CD14-positive monocyte (primary cell): ENCODE results near the gene RASD1. TPM values are rescaled to one million over a fixed set of nuclear protein-coding genes. Genes with fewer than 3 reads are reported as not detected.

ENCODE experiments used
- DNase-seq, 3 donors: peaks; one replicate each; pipeline ENCODE4 v3.0.0-alpha.2; 2011 to 2022
- H2AFZ ChIP-seq: 2 replicates; pipeline ENCODE4 v1.6.0; 2012; ENCODE audit warnings: mild to moderate bottlenecking, low read depth, low read length, inconsistent platforms; ENCODE audit not compliant: insufficient read depth, poor library complexity, severe bottlenecking
- H3K27ac ChIP-seq, 2 donors: 1 replicate in 1 of 2; 2 replicates in 1 of 2; pipeline ENCODE4 v1.5.1; 2012 to 2013; ENCODE audit warnings: low read length in 2 of 2, control low read depth in 1 of 2, inconsistent platforms in 1 of 2, low read depth in 1 of 2, mild to moderate bottlenecking in 1 of 2
- H3K27me3 ChIP-seq, 2 donors: one replicate each; pipeline versions ENCODE4 v1.6.0 to v1.6.1; 2011 to 2013; ENCODE audit warnings: low read length in 2 of 2; ENCODE audit not compliant: control insufficient read depth in 2 of 2, insufficient read depth in 2 of 2
- H3K36me3 ChIP-seq, 2 donors: replicated peaks in 1 of 2; 1 replicate in 1 of 2; 2 replicates in 1 of 2; pipeline versions ENCODE4 v1.5.1 to v1.6.1; 2012 to 2013; ENCODE audit warnings: low read length in 2 of 2, control low read depth in 1 of 2, inconsistent platforms in 1 of 2, mild to moderate bottlenecking in 1 of 2; ENCODE audit not compliant: insufficient read depth in 2 of 2, control insufficient read depth in 1 of 2
- H3K4me1 ChIP-seq, 2 donors: 1 replicate in 1 of 2; 2 replicates in 1 of 2; pipeline versions ENCODE4 v1.5.1 to v1.6.1; 2012 to 2013; ENCODE audit warnings: low read length in 2 of 2, control low read depth in 1 of 2, inconsistent platforms in 1 of 2, mild to moderate bottlenecking in 1 of 2, moderate library complexity in 1 of 2; ENCODE audit not compliant: insufficient read depth in 2 of 2, control insufficient read depth in 1 of 2
- H3K4me2 ChIP-seq: replicated peaks from 2 replicates; pipeline ENCODE3; 2012; ENCODE audit warnings: low read length, moderate library complexity, mild to moderate bottlenecking; ENCODE audit not compliant: poor library complexity, severe bottlenecking; ENCODE audit errors: extremely low read depth
- H3K4me3 ChIP-seq, 3 experiments: fragments of 200-600 bp in 1 of 3; sonication (generic) in 1 of 3; replicated peaks in 1 of 3; 1 replicate in 2 of 3; 2 replicates in 1 of 3; pipeline ENCODE4 v1.5.1; 2011 to 2013; ENCODE audit warnings: low read length in 3 of 3, mild to moderate bottlenecking in 3 of 3, control low read depth in 2 of 3, low read depth in 2 of 3, inconsistent platforms in 1 of 3, moderate library complexity in 1 of 3
- H3K79me2 ChIP-seq: 2 replicates; pipeline ENCODE4 v1.6.0; 2012; ENCODE audit warnings: mild to moderate bottlenecking, control low read depth, inconsistent platforms, low read length, moderate library complexity; ENCODE audit not compliant: insufficient read depth
- H3K9ac ChIP-seq: 2 replicates; pipeline ENCODE4 v1.6.0; 2017; ENCODE audit warnings: low read length, mild to moderate bottlenecking; ENCODE audit not compliant: insufficient read depth, poor library complexity, severe bottlenecking
- H3K9me3 ChIP-seq, 2 donors: replicated peaks in 1 of 2; 1 replicate in 1 of 2; 2 replicates in 1 of 2; pipeline versions ENCODE4 v1.5.1 to v1.6.1; 2012 to 2013; ENCODE audit warnings: low read length in 2 of 2, control low read depth in 1 of 2; ENCODE audit not compliant: control insufficient read depth in 1 of 2, insufficient read depth in 1 of 2
- H4K20me1 ChIP-seq: 2 replicates; pipeline ENCODE4 v1.6.0; 2012; ENCODE audit warnings: mild to moderate bottlenecking, low read length, control low read depth, moderate library complexity; ENCODE audit not compliant: insufficient read depth
- H3K27ac Mint-ChIP-seq, 7 donors: one replicate each; pipeline ENCODE4 v1.8.0; 2020; ENCODE audit warnings: mild to moderate bottlenecking in 7 of 7, mixed read lengths in 7 of 7, moderate library complexity in 6 of 7, inconsistent platforms in 2 of 7
- H3K27me3 Mint-ChIP-seq, 3 donors: one replicate each; pipeline ENCODE4 v1.8.0; 2021 to 2022; ENCODE audit warnings: low read depth in 3 of 3, mild to moderate bottlenecking in 3 of 3, mixed read lengths in 3 of 3, moderate library complexity in 3 of 3, inconsistent platforms in 1 of 3
- H3K36me3 Mint-ChIP-seq, 2 donors: one replicate each; pipeline ENCODE4 v1.8.0; 2020; ENCODE audit warnings: mixed read lengths in 2 of 2, inconsistent platforms in 1 of 2, mild to moderate bottlenecking in 1 of 2
- H3K4me1 Mint-ChIP-seq: one replicate; pipeline ENCODE4 v1.8.0; 2020; ENCODE audit warnings: mild to moderate bottlenecking, mixed read lengths
- H3K4me3 Mint-ChIP-seq, 2 donors: one replicate each; pipeline ENCODE4 v1.8.0; 2020; ENCODE audit warnings: mild to moderate bottlenecking in 2 of 2, mixed read lengths in 2 of 2, moderate library complexity in 1 of 2
- H3K9me3 Mint-ChIP-seq, 7 donors: one replicate each; pipeline ENCODE4 v1.8.0; 2020 to 2022; ENCODE audit warnings: mixed read lengths in 7 of 7, mild to moderate bottlenecking in 6 of 7, moderate library complexity in 6 of 7, inconsistent platforms in 2 of 7
- CTCF ChIP-seq: fragments of 200-600 bp; IDR thresholded peaks from one replicate; pipeline ENCODE4 v1.8.0; 2022; ENCODE audit warnings: antibody characterized with exemption, mild to moderate bottlenecking
- WGBS: methylation state at CpG from one replicate; pipeline ENCODE4 v1.1.5; 2013; ENCODE audit warnings: missing lambda C conversion rate; ENCODE audit not compliant: insufficient coverage; 5-methylcytosine and 5-hydroxymethylcytosine counted together
- intact Hi-C, 2 donors: fragments of 100-400 bp; cut with micrococcal nuclease; formaldehyde crosslinking; loops; one replicate each; pipeline versions ENCODE4 v1.15.0 to v1.15.1; 2023
- polyA plus RNA-seq, 3 donors: library from polyadenylated mRNA; depleted of rRNA in 1 of 3; unstranded in 2 of 3; stranded (reverse) in 1 of 3; fragments of 300-500 nt in 2 of 3; fragments of >200 nt in 1 of 3; fragmentation: Illumina TruSeq in 2 of 3; gene quantifications; 1 replicate in 2 of 3; 2 replicates in 1 of 3; pipeline ENCODE4 v1.2.3, GENCODE V29; 2012 to 2021

The RASD1 gene
- polyA plus RNA-seq, 3 donors, result 0.88 to 12.4 (median 1.3) TPM

DNA sequence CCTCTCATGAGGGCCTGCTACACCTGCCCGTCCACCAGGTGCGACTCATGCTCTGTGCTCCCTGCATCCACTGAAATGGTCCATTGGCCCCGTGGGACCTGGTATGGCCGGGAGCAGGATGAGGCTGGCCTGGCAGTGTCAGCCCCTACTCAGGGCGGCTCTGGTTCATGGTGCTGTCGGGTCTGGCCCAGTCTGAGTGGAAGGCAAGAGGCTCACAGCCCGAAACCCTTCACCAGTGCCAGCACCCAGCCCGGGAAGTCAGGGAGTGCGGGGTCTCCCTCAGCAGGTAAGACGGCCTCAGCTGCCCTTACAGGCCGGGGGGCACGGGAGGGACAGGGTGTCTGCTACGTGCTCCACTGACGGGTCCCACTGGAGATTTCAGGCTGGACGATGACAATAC is 40.5 kb upstream of the RASD1 start:
- Histone ChIP-seq H3K79me2 (no peaks in the 10 kb centered on the region), H3K9me3 (no peaks in the 10 kb centered on the region), H3K4me3 (no peak overlapping the region), H3K27ac (no peak overlapping the region), H3K4me2 (no peak overlapping the region), H3K4me1 (peaks cover 0 to 8% of the 10 kb centered on the region in 2 donors), H3K27me3 (no peaks in the 10 kb centered on the region), H4K20me1 (no peaks in the 10 kb centered on the region), H2AFZ (no peak overlapping the region), H3K36me3 (no peaks in the 10 kb centered on the region), H3K9ac (no peak overlapping the region)
- no peak for TF ChIP-seq CTCF
- peaks cover 0 to 1% (median 0%) of the 10 kb centered on the region in 3 donors for H3K27me3 Mint-ChIP-seq
- H3K36me3 Mint-ChIP-seq, result peaks cover 0 to 1% of the 10 kb centered on the region in 2 donors
- WGBS, result 96% methylated on average over 15 of the region's 15 CpGs
- peaks cover 9% of the 10 kb centered on the region for H3K4me1 Mint-ChIP-seq
- intact Hi-C loops, result no loop called here
- H3K4me3 Mint-ChIP-seq, result no peak overlapping the region
- no peak overlapping the region for H3K27ac Mint-ChIP-seq
- no peaks in the 10 kb centered on the region for H3K9me3 Mint-ChIP-seq
- DNase-seq, result no peak

- Mint-ChIP-seq H3K27me3 (peaks cover 0 to 1% (median 0%) of the 10 kb centered on the region in 3 donors), H3K9me3 (no peaks in the 10 kb centered on the region), H3K4me3 (no peak overlapping the region), H3K4me1 (peaks cover 9% of the 10 kb centered on the region), H3K27ac (no peak overlapping the region), H3K36me3 (peaks cover 0 to 1% of the 10 kb centered on the region in 2 donors)
- Histone ChIP-seq H3K36me3 (no peaks in the 10 kb centered on the region), H3K4me3 (no peak overlapping the region), H3K27ac (no peak overlapping the region), H3K9ac (no peak overlapping the region), H4K20me1 (no peaks in the 10 kb centered on the region), H3K79me2 (no peaks in the 10 kb centered on the region), H3K4me2 (no peak overlapping the region), H3K27me3 (no peaks in the 10 kb centered on the region), H2AFZ (no peak overlapping the region), H3K4me1 (peaks cover 0 to 8% of the 10 kb centered on the region in 2 donors), H3K9me3 (no peaks in the 10 kb centered on the region)
- TF ChIP-seq CTCF, result no peak
- DNase-seq, result no peak
- 96% methylated on average over 7 of the region's 7 CpGs for WGBS
- intact Hi-C loops, result no loop called here
These were observed 39.8 kb upstream of the RASD1 start for GRCh38 chr17:17535957-17536356.
